HepG2 (cell line): ENCODE data around the gene EYA2. TPM values are rescaled to one million over a fixed set of nuclear protein-coding genes. Genes with fewer than 3 reads are reported as not detected.

Experiments
- CTCF ChIP-seq: sonication (generic); formaldehyde crosslinking; IDR thresholded peaks from 2 replicates; pipeline ENCODE4 v1.5.0; 2020; ENCODE audit warnings: mild to moderate bottlenecking, missing genetic modification reagents, moderate library complexity
- DNMT1 ChIP-seq: sonication (generic); formaldehyde crosslinking; IDR thresholded peaks from 2 replicates; pipeline ENCODE4 v1.5.1; 2020; ENCODE audit warnings: mild to moderate bottlenecking, missing genetic modification reagents
- FIP1L1 ChIP-seq: fragments of 200-400 bp; formaldehyde crosslinking; IDR thresholded peaks from 2 replicates; pipeline ENCODE4 v1.6.1; 2018; ENCODE audit warnings: low read depth, mild to moderate bottlenecking, low read length, moderate library complexity, borderline replicate concordance; ENCODE audit not compliant: insufficient read depth
- GPN1 ChIP-seq: sonication (generic); formaldehyde crosslinking; IDR thresholded peaks from 2 replicates; pipeline ENCODE4 v1.5.1; 2020; ENCODE audit warnings: missing genetic modification reagents, borderline replicate concordance
- KDM5B ChIP-seq: sonication (generic); formaldehyde crosslinking; IDR thresholded peaks from 2 replicates; pipeline ENCODE4 v1.4.0; 2020; ENCODE audit warnings: missing genetic modification reagents, mild to moderate bottlenecking, borderline replicate concordance
- MIXL1 ChIP-seq: IDR thresholded peaks from 2 replicates; pipeline ENCODE4 v1.6.1; 2016
- MTA1 ChIP-seq: sonication (generic); formaldehyde crosslinking; IDR thresholded peaks from 2 replicates; pipeline ENCODE4 v1.4.0; 2020; ENCODE audit warnings: missing genetic modification reagents, mild to moderate bottlenecking, borderline replicate concordance
- POLR2A ChIP-seq, 2 experiments: IDR thresholded peaks; 2 replicates each; pipeline ENCODE4 v1.6.1; 2011; ENCODE audit warnings: low read depth in 2 of 2, low read length in 2 of 2, mild to moderate bottlenecking in 1 of 2, moderate library complexity in 1 of 2; ENCODE audit not compliant: insufficient read depth in 1 of 2
- RFX3 ChIP-seq: IDR thresholded peaks from 2 replicates; pipeline ENCODE4 v1.6.1; 2016; ENCODE audit warnings: missing biosample characterization, missing genetic modification reagents
- RFXAP ChIP-seq: sonication (generic); formaldehyde crosslinking; IDR thresholded peaks from 2 replicates; pipeline ENCODE4 v1.4.0; 2020; ENCODE audit warnings: missing genetic modification reagents, borderline replicate concordance
- ZNF205 ChIP-seq: IDR thresholded peaks from 2 replicates; pipeline ENCODE4 v1.6.1; 2018; ENCODE audit warnings: missing biosample characterization, missing genetic modification reagents
- ZNF263 ChIP-seq: sonication (generic); formaldehyde crosslinking; IDR thresholded peaks from 2 replicates; pipeline ENCODE4 v1.4.0; 2020; ENCODE audit warnings: missing genetic modification reagents
- ZNF335 ChIP-seq: sonication (generic); formaldehyde crosslinking; IDR thresholded peaks from 2 replicates; pipeline ENCODE4 v1.4.0; 2020; ENCODE audit warnings: missing genetic modification reagents
- ZNF468 ChIP-seq: sonication (generic); formaldehyde crosslinking; IDR thresholded peaks from 2 replicates; pipeline ENCODE4 v1.8.0; 2022; ENCODE audit warnings: mild to moderate bottlenecking, moderate library complexity, missing genetic modification reagents
- ZNF605 ChIP-seq: sonication (generic); formaldehyde crosslinking; IDR thresholded peaks from 2 replicates; pipeline ENCODE4 v1.8.0; 2022; ENCODE audit warnings: mild to moderate bottlenecking, missing genetic modification reagents
- ZNF687 ChIP-seq: sonication (generic); formaldehyde crosslinking; IDR thresholded peaks from 2 replicates; pipeline ENCODE4 v1.5.1; 2020; ENCODE audit warnings: mild to moderate bottlenecking, missing genetic modification reagents, moderate library complexity
- polyA plus RNA-seq, 8 experiments: library from polyadenylated mRNA; depleted of rRNA in 3 of 8; stranded (reverse) in 7 of 8; unstranded in 1 of 8; fragments of >200 nt; fragmentation: Illumina TruSeq in 4 of 8; extraction: Trizol in 4 of 8; gene quantifications; 2 replicates each; pipeline versions ENCODE4 v1.2.1 to v1.2.3, GENCODE V29; 2011 to 2016; ENCODE audit warnings: low read depth in 4 of 8, missing spikeins in 1 of 8, mixed read lengths in 1 of 8; ENCODE audit not compliant: insufficient read depth in 1 of 8
- total RNA-seq, 5 experiments: library from RNA; depleted of rRNA; stranded (reverse); fragments of >200 nt; fragmentation: Illumina TruSeq; extraction: Trizol; gene quantifications; 2 replicates each; pipeline ENCODE4 v1.2.3, GENCODE V29; 2016; ENCODE audit warnings: low read depth in 1 of 5
- TF ChIP-seq, protein P1 (sequence below): IDR thresholded peaks from 2 replicates; pipeline ENCODE4 v1.6.1; 2016
- TF ChIP-seq, protein P2 (sequence below): sonication (generic); formaldehyde crosslinking; IDR thresholded peaks from 2 replicates; pipeline ENCODE4 v1.4.0; 2020; ENCODE audit warnings: missing genetic modification reagents, mild to moderate bottlenecking, borderline replicate concordance
- TF ChIP-seq, protein P3 (sequence below): sonication (generic); formaldehyde crosslinking; IDR thresholded peaks from 2 replicates; pipeline ENCODE4 v1.4.0; 2020; ENCODE audit warnings: missing genetic modification reagents

The EYA2 gene
- total and polyA plus RNA-seq, 2 of the 13 experiments (the other 11 are each of a cell fraction or from before 2014, with no cell fraction given), result not detected

- TF ChIP-seq, protein P1, sequence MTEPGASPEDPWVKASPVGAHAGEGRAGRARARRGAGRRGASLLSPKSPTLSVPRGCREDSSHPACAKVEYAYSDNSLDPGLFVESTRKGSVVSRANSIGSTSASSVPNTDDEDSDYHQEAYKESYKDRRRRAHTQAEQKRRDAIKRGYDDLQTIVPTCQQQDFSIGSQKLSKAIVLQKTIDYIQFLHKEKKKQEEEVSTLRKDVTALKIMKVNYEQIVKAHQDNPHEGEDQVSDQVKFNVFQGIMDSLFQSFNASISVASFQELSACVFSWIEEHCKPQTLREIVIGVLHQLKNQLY (CRISPR knock-in tag), result no peak
- TF ChIP-seq ZNF263 (peak; percentile 73), ZNF605 (CRISPR knock-in tag) (no peak), MIXL1 (no peak), GPN1 (CRISPR knock-in tag) (no peak), CTCF (CRISPR knock-in tag) (peak; percentile 25), ZNF687 (CRISPR knock-in tag) (peak; percentile 34), ZNF335 (CRISPR knock-in tag) (no peak), MTA1 (CRISPR knock-in tag) (0 out of 2 replicates have a peak, but pooled peaks have one; percentile 20), KDM5B (CRISPR knock-in tag) (no peak), ZNF205 (CRISPR knock-in tag) (no peak), POLR2A (IDR thresholded peaks at IDR 0.05; ENCODE audit: insufficient read depth in 1 of 2, low read depth in 2 of 2, low read length in 2 of 2) (no peak), RFX3 (CRISPR knock-in tag) (no peak), FIP1L1 (no peak), ZNF468 (CRISPR knock-in tag) (no peak), DNMT1 (CRISPR knock-in tag) (0 out of 2 replicates have a peak, but pooled peaks have one; percentile 26), RFXAP (CRISPR knock-in tag) (no peak)
- TF ChIP-seq, protein P2, sequence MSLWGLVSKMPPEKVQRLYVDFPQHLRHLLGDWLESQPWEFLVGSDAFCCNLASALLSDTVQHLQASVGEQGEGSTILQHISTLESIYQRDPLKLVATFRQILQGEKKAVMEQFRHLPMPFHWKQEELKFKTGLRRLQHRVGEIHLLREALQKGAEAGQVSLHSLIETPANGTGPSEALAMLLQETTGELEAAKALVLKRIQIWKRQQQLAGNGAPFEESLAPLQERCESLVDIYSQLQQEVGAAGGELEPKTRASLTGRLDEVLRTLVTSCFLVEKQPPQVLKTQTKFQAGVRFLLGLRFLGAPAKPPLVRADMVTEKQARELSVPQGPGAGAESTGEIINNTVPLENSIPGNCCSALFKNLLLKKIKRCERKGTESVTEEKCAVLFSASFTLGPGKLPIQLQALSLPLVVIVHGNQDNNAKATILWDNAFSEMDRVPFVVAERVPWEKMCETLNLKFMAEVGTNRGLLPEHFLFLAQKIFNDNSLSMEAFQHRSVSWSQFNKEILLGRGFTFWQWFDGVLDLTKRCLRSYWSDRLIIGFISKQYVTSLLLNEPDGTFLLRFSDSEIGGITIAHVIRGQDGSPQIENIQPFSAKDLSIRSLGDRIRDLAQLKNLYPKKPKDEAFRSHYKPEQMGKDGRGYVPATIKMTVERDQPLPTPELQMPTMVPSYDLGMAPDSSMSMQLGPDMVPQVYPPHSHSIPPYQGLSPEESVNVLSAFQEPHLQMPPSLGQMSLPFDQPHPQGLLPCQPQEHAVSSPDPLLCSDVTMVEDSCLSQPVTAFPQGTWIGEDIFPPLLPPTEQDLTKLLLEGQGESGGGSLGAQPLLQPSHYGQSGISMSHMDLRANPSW, result no peak
- TF ChIP-seq, protein P3, sequence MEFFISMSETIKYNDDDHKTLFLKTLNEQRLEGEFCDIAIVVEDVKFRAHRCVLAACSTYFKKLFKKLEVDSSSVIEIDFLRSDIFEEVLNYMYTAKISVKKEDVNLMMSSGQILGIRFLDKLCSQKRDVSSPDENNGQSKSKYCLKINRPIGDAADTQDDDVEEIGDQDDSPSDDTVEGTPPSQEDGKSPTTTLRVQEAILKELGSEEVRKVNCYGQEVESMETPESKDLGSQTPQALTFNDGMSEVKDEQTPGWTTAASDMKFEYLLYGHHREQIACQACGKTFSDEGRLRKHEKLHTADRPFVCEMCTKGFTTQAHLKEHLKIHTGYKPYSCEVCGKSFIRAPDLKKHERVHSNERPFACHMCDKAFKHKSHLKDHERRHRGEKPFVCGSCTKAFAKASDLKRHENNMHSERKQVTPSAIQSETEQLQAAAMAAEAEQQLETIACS (CRISPR knock-in tag), result no peak
Measured at GRCh38 chr20:47174456-47175243, 280.0 kb downstream of the EYA2 start (continued).
